ENCODE measurements around the gene RAX2.

The RAX2 gene

GRCh38 chr19:3722443-3723109, 49.5 kb downstream of the RAX2 start:
- Mint-ChIP-seq H3K4me3 (peak overlapping the region; percentile 55), H3K27me3 (peaks cover 10% of the 10 kb centered on the region), H3K36me3 (ENCODE audit: low read depth) (no peaks in the 10 kb centered on the region), H3K27ac (no peak overlapping the region), H3K9me3 (no peaks in the 10 kb centered on the region), H3K4me1 (ENCODE audit: low read depth) (peaks cover 12% of the 10 kb centered on the region)
- DNase-seq: no peak

DNA sequence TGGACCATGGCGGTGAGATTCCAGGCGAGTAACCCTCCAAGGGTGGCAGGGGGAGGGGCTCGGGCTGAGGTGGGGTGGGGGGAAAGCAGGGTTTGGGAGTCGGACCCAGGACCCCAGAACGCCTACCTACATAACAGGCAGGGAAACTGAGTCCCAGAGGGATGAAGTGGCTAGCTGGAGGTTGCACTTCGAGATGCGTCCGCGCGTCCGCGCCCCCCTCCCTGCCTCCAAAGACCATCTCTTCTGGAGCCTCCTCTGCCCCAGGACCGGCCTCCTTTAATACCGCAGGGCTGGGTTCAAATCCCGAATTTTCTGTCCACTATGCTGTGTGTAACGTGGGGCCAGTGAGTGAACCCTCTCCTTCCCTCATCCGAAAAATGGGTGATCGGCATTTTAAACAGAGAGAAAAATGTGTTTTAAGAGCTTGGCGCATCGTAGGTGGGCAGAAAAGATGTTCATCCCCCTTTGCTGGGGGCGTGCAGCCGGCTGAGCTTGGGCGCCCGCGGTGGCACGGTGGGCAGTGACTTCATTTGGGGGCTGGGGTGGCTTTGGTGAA, 50.1 kb downstream of the RAX2 start:
- H3K4me3 Mint-ChIP-seq: peak overlapping the region; percentile 55
- peaks cover 10% of the 10 kb centered on the region for H3K27me3 Mint-ChIP-seq
- H3K27ac Mint-ChIP-seq: no peak overlapping the region
- no peaks in the 10 kb centered on the region for H3K36me3 Mint-ChIP-seq (ENCODE audit: low read depth)
- no peaks in the 10 kb centered on the region for H3K9me3 Mint-ChIP-seq
- DNase-seq: no peak
- peaks cover 12% of the 10 kb centered on the region for H3K4me1 Mint-ChIP-seq (ENCODE audit: low read depth)

- Mint-ChIP-seq H3K27me3 (peaks cover 10% of the 10 kb centered on the region), H3K9me3 (no peaks in the 10 kb centered on the region), H3K4me3 (peak overlapping the region; percentile 55), H3K36me3 (ENCODE audit: low read depth) (no peaks in the 10 kb centered on the region), H3K4me1 (ENCODE audit: low read depth) (peaks cover 12% of the 10 kb centered on the region), H3K27ac (no peak overlapping the region)
- DNase-seq: peak; percentile 95
These were observed 50.7 kb downstream of the RAX2 start for GRCh38 chr19:3721131-3721886.

DNA sequence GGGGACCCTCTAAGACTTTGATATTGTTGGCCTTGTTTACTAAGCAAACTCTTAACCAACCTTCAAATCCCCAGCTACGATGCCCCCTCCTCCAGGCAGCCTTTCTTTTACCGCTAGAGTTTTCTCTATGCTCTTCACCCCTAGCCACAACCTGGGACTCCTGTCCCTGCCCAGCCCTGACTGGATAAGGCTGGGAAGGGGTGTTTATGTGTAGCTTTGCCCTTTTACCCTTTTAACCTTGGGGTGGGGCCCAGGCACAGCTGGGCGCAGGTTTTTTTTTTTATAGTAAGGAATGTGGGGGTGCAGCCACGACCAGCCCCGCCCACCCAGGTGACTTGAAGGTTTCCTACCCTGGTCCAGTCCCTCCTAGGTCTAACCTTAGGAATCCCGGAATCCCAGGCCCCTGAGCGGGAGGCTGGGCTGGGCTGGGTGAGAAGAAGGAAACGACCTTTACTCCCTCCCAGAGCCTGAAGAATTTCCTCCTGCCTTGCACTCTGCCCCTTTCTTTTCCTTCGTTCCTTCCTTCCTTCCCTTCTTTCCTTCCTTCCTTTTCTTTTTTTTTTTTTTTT, 51.6 kb downstream of the RAX2 start:
- H3K27me3 Mint-ChIP-seq: peaks cover 10% of the 10 kb centered on the region
- no peaks in the 10 kb centered on the region for H3K9me3 Mint-ChIP-seq
- H3K27ac Mint-ChIP-seq: no peak overlapping the region
- peaks cover 12% of the 10 kb centered on the region for H3K4me1 Mint-ChIP-seq (ENCODE audit: low read depth)
- H3K36me3 Mint-ChIP-seq (ENCODE audit: low read depth): no peaks in the 10 kb centered on the region
- no peak for DNase-seq
- no peak overlapping the region for H3K4me3 Mint-ChIP-seq

GRCh38 chr19:3719868-3720267, 52.2 kb downstream of the RAX2 start:
- H3K4me3 Mint-ChIP-seq: no peak overlapping the region
- no peak overlapping the region for H3K27ac Mint-ChIP-seq
- H3K36me3 Mint-ChIP-seq (ENCODE audit: low read depth): no peaks in the 10 kb centered on the region
- no peak for DNase-seq
- peaks cover 10% of the 10 kb centered on the region for H3K27me3 Mint-ChIP-seq
- H3K9me3 Mint-ChIP-seq: no peaks in the 10 kb centered on the region
- peaks cover 12% of the 10 kb centered on the region for H3K4me1 Mint-ChIP-seq (ENCODE audit: low read depth)

Measured in activated T-cell treated with anti-CD3 and anti-CD28 coated beads, Interleukin-2, amount 50 U/mL, for 24 hours (primary cell).